GM23338 (cell line): ENCODE measurements around the gene AGPAT3. TPM values are rescaled to one million over a fixed set of nuclear protein-coding genes. Genes with fewer than 3 reads are reported as not detected.

Experiments used
- CREB1 ChIP-seq: fragments of 250-450 bp; sonication (Bioruptor Pico); IDR thresholded peaks from 2 replicates; pipeline ENCODE4 v1.5.0; 2020; ENCODE audit warnings: low read depth, mild to moderate bottlenecking, moderate library complexity
- EZH2 ChIP-seq: fragments of 200-600 bp; sonication (generic); IDR thresholded peaks from one replicate; pipeline ENCODE4 v1.8.0; 2017; ENCODE audit warnings: antibody characterized with exemption, mild to moderate bottlenecking, low read depth; ENCODE audit not compliant: unreplicated experiment
- EZH2phosphoT487 ChIP-seq: fragments of 200-600 bp; sonication (generic); IDR thresholded peaks from one replicate; pipeline ENCODE4 v1.8.1; 2018; ENCODE audit warnings: antibody characterized with exemption; ENCODE audit not compliant: unreplicated experiment
- NANOG ChIP-seq: IDR thresholded peaks from 2 replicates; pipeline ENCODE4 v1.6.1; 2016; ENCODE audit warnings: antibody characterized with exemption, borderline replicate concordance
- POLR2AphosphoS5 ChIP-seq: IDR thresholded peaks from 2 replicates; pipeline ENCODE4 v1.6.1; 2016; ENCODE audit warnings: antibody characterized with exemption, low read depth
- REST ChIP-seq: IDR thresholded peaks from one replicate; pipeline ENCODE4 v1.6.1; 2018; ENCODE audit warnings: antibody characterized with exemption; ENCODE audit not compliant: unreplicated experiment
- ZNF462 ChIP-seq: fragments of 250-450 bp; sonication (Bioruptor Pico); IDR thresholded peaks from 2 replicates; pipeline ENCODE4 v1.5.0; 2020; ENCODE audit warnings: mild to moderate bottlenecking, moderate library complexity
- polyA plus RNA-seq: library from polyadenylated mRNA; unstranded; fragments of >200 nt; fragmentation: Nextera tagmentation; extraction: Ambion mirVana; gene quantifications from 2 replicates; pipeline ENCODE4 v1.2.1, GENCODE V29; 2016
- total RNA-seq: library from RNA; depleted of rRNA; stranded (reverse); fragments of >200 nt; shearing (Covaris generic); gene quantifications from 2 replicates; pipeline ENCODE4 v1.2.3, GENCODE V29; 2014

Gene AGPAT3
- total and polyA plus RNA-seq, 2 experiments from 2014 or later = 2.1 to 6.1 TPM

GRCh38 chr21:43853851-43854772 is 10.9 kb upstream of the AGPAT3 start (continued):
- no peak for TF ChIP-seq ZNF462 (CRISPR knock-in tag)
- TF ChIP-seq REST = no peak
- TF ChIP-seq CREB1 (CRISPR knock-in tag) = no peak
- TF ChIP-seq EZH2 = no peak
- TF ChIP-seq NANOG = no peak
- no peak for TF ChIP-seq EZH2phosphoT487
- no peak for TF ChIP-seq POLR2AphosphoS5
